ENCODE measurements around the gene CACNA1C.

CACNA1C gene

GRCh38 chr12:2173971-2174370 lies 121.2 kb downstream of the CACNA1C start:
- DNase-seq: no peak

- DNase-seq: no peak
These were observed 124.2 kb downstream of the CACNA1C start for GRCh38 chr12:2177003-2177402.

GRCh38 chr12:2177751-2178150 lies 125.0 kb downstream of the CACNA1C start:
- DNase-seq: no peak

- no peak for DNase-seq
These were observed 126.3 kb downstream of the CACNA1C start for GRCh38 chr12:2179058-2179457.

GRCh38 chr12:2179953-2180736 lies 127.4 kb downstream of the CACNA1C start:
- DNase-seq: no peak

- no peak for DNase-seq
These were observed 127.9 kb downstream of the CACNA1C start for GRCh38 chr12:2180737-2181082.

- DNase-seq: no peak
These were observed 131.1 kb downstream of the CACNA1C start for GRCh38 chr12:2183556-2184541.

- no peak for DNase-seq
These were observed 133.1 kb downstream of the CACNA1C start for GRCh38 chr12:2185751-2186341.

- DNase-seq: no peak
These were observed 134.6 kb downstream of the CACNA1C start for GRCh38 chr12:2187195-2187945.

GRCh38 chr12:2190085-2190484 lies 137.3 kb downstream of the CACNA1C start:
- DNase-seq: no peak

- no peak for DNase-seq
These were observed 138.2 kb downstream of the CACNA1C start for GRCh38 chr12:2190896-2191533.

GRCh38 chr12:2191534-2192153 lies 138.9 kb downstream of the CACNA1C start:
- DNase-seq: no peak

- no peak for DNase-seq
These were observed 139.4 kb downstream of the CACNA1C start for GRCh38 chr12:2192231-2192630.

GRCh38 chr12:2194060-2194459 lies 141.3 kb downstream of the CACNA1C start:
- no peak for DNase-seq

GRCh38 chr12:2194571-2194970 lies 141.8 kb downstream of the CACNA1C start:
- DNase-seq: no peak

GRCh38 chr12:2195085-2195484 lies 142.3 kb downstream of the CACNA1C start:
- no peak for DNase-seq

- no peak for DNase-seq
These were observed 145.3 kb downstream of the CACNA1C start for GRCh38 chr12:2198005-2198501.

- no peak for DNase-seq
These were observed 145.8 kb downstream of the CACNA1C start for GRCh38 chr12:2198542-2198941.

- no peak for DNase-seq
These were observed 153.2 kb downstream of the CACNA1C start for GRCh38 chr12:2205996-2206395.

- DNase-seq: no peak
These were observed 156.2 kb downstream of the CACNA1C start for GRCh38 chr12:2208837-2209635.

GRCh38 chr12:2211119-2211518 lies 158.3 kb downstream of the CACNA1C start:
- no peak for DNase-seq

Data from NCI-H146 (cell line).